Neural cell (in vitro differentiated cells): ENCODE results near the gene SLC20A1.

Source experiments
- CTCF ChIP-seq: fragments of 450-650 bp; IDR thresholded peaks from 2 replicates; pipeline ENCODE4 v1.5.1; 2014; ENCODE audit warnings: antibody characterized with exemption, mild to moderate bottlenecking, moderate library complexity; ENCODE audit not compliant: poor library complexity, severe bottlenecking
- EP300 ChIP-seq: fragments of 450-650 bp; conservative IDR thresholded peaks from 2 replicates; pipeline ENCODE4 v1.6.1; 2014; ENCODE audit warnings: antibody characterized with exemption, mild to moderate bottlenecking, moderate library complexity; ENCODE audit not compliant: poor library complexity, severe bottlenecking
- EZH2 ChIP-seq: fragments of 200-600, 300-800 bp; shearing (Covaris generic), sonication (generic); IDR thresholded peaks from 2 replicates; pipeline ENCODE4 v1.6.1; 2014; ENCODE audit warnings: antibody characterized with exemption, low read length, borderline replicate concordance, mild to moderate bottlenecking; ENCODE audit not compliant: insufficient read depth, poor library complexity, severe bottlenecking
- RAD21 ChIP-seq: fragments of 450-650 bp; conservative IDR thresholded peaks from 2 replicates; pipeline ENCODE4 v1.6.1; 2014; ENCODE audit warnings: antibody characterized with exemption, mild to moderate bottlenecking, moderate library complexity
- REST ChIP-seq: IDR thresholded peaks from 2 replicates; pipeline ENCODE4 v1.6.1; 2012; ENCODE audit warnings: borderline replicate concordance

GRCh38 chr2:112640467-112640799 is 5.3 kb upstream of the SLC20A1 start:
- TF ChIP-seq EZH2 (no peak), EP300 (no peak), REST (no peak), CTCF (no peak), RAD21 (no peak)
